WTC11 (cell line): ENCODE data around the gene SPO11. TPM values are rescaled to one million over a fixed set of nuclear protein-coding genes. Genes with fewer than 3 reads are reported as not detected.

Source experiments
- ATAC-seq: fragments of 200-7000 bp; cut with Tn5 transposase; 2 replicates; pipeline ENCODE4 v1.10.0; 2021; ENCODE audit warnings: mild to moderate bottlenecking, moderate library complexity
- CTCF ChIA-PET: fragments of 300-600 bp; sonication (Branson Sonifier 250); formaldehyde crosslinking; loops from one replicate; lab custom pipeline; 2021; ENCODE audit warnings: antibody characterized with exemption; lab: Charles Lee
- POLR2A ChIA-PET: fragments of 350-600 bp; sonication (Branson Sonifier 250); formaldehyde crosslinking; loops from one replicate; lab custom pipeline; 2021; ENCODE audit warnings: antibody characterized with exemption; lab: Charles Lee
- DNase-seq: peaks from one replicate; pipeline ENCODE4 v3.0.0; 2021; ENCODE audit warnings: low spot score
- H3K27ac Mint-ChIP-seq: 2 replicates; pipeline ENCODE4 v1.8.0; 2021; ENCODE audit warnings: mixed read lengths
- H3K27me3 Mint-ChIP-seq: 2 replicates; pipeline ENCODE4 v1.8.0; 2021; ENCODE audit warnings: low read depth, mild to moderate bottlenecking, moderate library complexity, mixed read lengths
- H3K36me3 Mint-ChIP-seq: 2 replicates; pipeline ENCODE4 v1.8.0; 2021; ENCODE audit warnings: mixed read lengths
- H3K4me1 Mint-ChIP-seq: 2 replicates; pipeline ENCODE4 v1.8.0; 2022; ENCODE audit warnings: mixed read lengths
- H3K4me3 Mint-ChIP-seq: 2 replicates; pipeline ENCODE4 v1.8.0; 2021; ENCODE audit warnings: mild to moderate bottlenecking, moderate library complexity, mixed read lengths
- H3K9me3 Mint-ChIP-seq: 2 replicates; pipeline ENCODE4 v1.8.0; 2021; ENCODE audit warnings: mixed read lengths
- ETV6 ChIP-seq: sonication (generic); formaldehyde crosslinking; IDR thresholded peaks from 2 replicates; pipeline ENCODE4 v1.8.1; 2022; ENCODE audit warnings: mild to moderate bottlenecking, missing genetic modification reagents
- JAZF1 ChIP-seq: fragments of 250-450 bp; sonication (Bioruptor Pico); IDR thresholded peaks from 2 replicates; pipeline ENCODE4 v1.9.0; 2021; ENCODE audit warnings: moderate library complexity, mild to moderate bottlenecking, inconsistent platforms
- NFYB ChIP-seq: sonication (generic); formaldehyde crosslinking; conservative IDR thresholded peaks from 2 replicates; pipeline ENCODE4 v1.8.0; 2022; ENCODE audit warnings: low read depth, missing genetic modification reagents
- PRRX2 ChIP-seq: fragments of 250-450 bp; sonication (Bioruptor Pico); IDR thresholded peaks from 2 replicates; pipeline ENCODE4 v1.8.0; 2021; ENCODE audit warnings: mild to moderate bottlenecking
- RELA ChIP-seq: sonication (generic); formaldehyde crosslinking; IDR thresholded peaks from 2 replicates; pipeline ENCODE4 v1.8.1; 2022; ENCODE audit warnings: missing genetic modification reagents, mild to moderate bottlenecking, borderline replicate concordance
- TCF7 ChIP-seq: sonication (generic); formaldehyde crosslinking; IDR thresholded peaks from 2 replicates; pipeline ENCODE4 v1.8.0; 2022; ENCODE audit warnings: mild to moderate bottlenecking, low read depth, missing genetic modification reagents, moderate library complexity
- TEAD1 ChIP-seq: sonication (generic); formaldehyde crosslinking; IDR thresholded peaks from 2 replicates; pipeline ENCODE4 v1.8.0; 2022; ENCODE audit warnings: mild to moderate bottlenecking, missing genetic modification reagents
- TP53 ChIP-seq: sonication (generic); formaldehyde crosslinking; IDR thresholded peaks from 2 replicates; pipeline ENCODE4 v1.8.1; 2023; ENCODE audit warnings: mild to moderate bottlenecking, missing genetic modification reagents
- ZBTB21 ChIP-seq: sonication (generic); formaldehyde crosslinking; IDR thresholded peaks from 2 replicates; pipeline ENCODE4 v1.8.1; 2023; ENCODE audit warnings: mild to moderate bottlenecking, missing genetic modification reagents, borderline replicate concordance
- ZNF138 ChIP-seq: sonication (generic); formaldehyde crosslinking; conservative IDR thresholded peaks from 2 replicates; pipeline ENCODE4 v1.8.1; 2022; ENCODE audit warnings: mild to moderate bottlenecking, moderate library complexity, missing genetic modification reagents
- ZNF416 ChIP-seq: fragments of 250-450 bp; sonication (Bioruptor Pico); IDR thresholded peaks from 2 replicates; pipeline ENCODE4 v1.9.0; 2021; ENCODE audit warnings: mild to moderate bottlenecking, inconsistent platforms
- total RNA-seq: library from RNA; stranded (reverse); gene quantifications from 3 replicates; pipeline ENCODE4 v1.2.3, GENCODE V29; 2021
- TF ChIP-seq, protein P1 (sequence below): sonication (generic); formaldehyde crosslinking; IDR thresholded peaks from 2 replicates; pipeline ENCODE4 v1.8.1; 2022; ENCODE audit warnings: missing genetic modification reagents, borderline replicate concordance
- TF ChIP-seq, protein P2 (sequence below): sonication (generic); formaldehyde crosslinking; IDR thresholded peaks from 2 replicates; pipeline ENCODE4 v1.8.1; 2022; ENCODE audit warnings: low read depth, missing genetic modification reagents, borderline replicate concordance
- TF ChIP-seq, protein P3 (sequence below): sonication (generic); formaldehyde crosslinking; IDR thresholded peaks from 2 replicates; pipeline ENCODE4 v1.8.1; 2022; ENCODE audit warnings: low read depth, mild to moderate bottlenecking, moderate library complexity, missing genetic modification reagents, borderline replicate concordance
- TF ChIP-seq, protein P4 (sequence below): sonication (generic); formaldehyde crosslinking; IDR thresholded peaks from 2 replicates; pipeline ENCODE4 v1.8.0; 2022; ENCODE audit warnings: mild to moderate bottlenecking, missing genetic modification reagents
- TF ChIP-seq, protein P5 (sequence below): sonication (generic); formaldehyde crosslinking; IDR thresholded peaks from 2 replicates; pipeline ENCODE4 v1.8.0; 2023; ENCODE audit warnings: missing genetic modification reagents
- TF ChIP-seq, protein P6 (sequence below): sonication (generic); formaldehyde crosslinking; IDR thresholded peaks from 2 replicates; pipeline ENCODE4 v1.8.0; 2022; ENCODE audit warnings: mild to moderate bottlenecking, missing genetic modification reagents
- TF ChIP-seq, protein P7 (sequence below): sonication (generic); formaldehyde crosslinking; IDR thresholded peaks from 2 replicates; pipeline ENCODE4 v1.8.1; 2023; ENCODE audit warnings: mild to moderate bottlenecking, missing genetic modification reagents
- TF ChIP-seq, protein P8 (sequence below): sonication (generic); formaldehyde crosslinking; IDR thresholded peaks from 2 replicates; pipeline ENCODE4 v1.8.1; 2023; ENCODE audit warnings: mild to moderate bottlenecking, missing genetic modification reagents

SPO11 gene
- total RNA-seq, 1 experiment from 2014 or later: not detected

DNA sequence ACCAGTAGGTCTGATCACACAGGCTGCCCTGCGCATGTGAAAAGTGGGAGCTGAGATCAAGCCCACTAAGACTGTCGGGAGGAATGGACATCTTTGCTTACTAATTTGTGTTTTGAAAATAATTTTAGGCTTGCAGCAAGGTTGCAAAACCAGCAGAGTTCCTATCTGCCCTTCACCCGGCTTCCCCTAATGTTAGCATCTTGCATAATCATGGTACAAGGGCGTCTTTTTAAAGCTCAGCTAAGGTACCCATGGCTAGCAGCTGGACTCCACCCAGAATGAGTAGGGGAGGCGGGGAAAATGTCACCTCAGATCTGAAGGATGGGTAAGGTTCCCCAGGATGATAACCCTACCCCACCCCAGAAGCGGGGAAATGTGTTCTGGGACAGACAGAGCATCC lies 37.9 kb upstream of the SPO11 start (continued):
- TF ChIP-seq, protein P1, sequence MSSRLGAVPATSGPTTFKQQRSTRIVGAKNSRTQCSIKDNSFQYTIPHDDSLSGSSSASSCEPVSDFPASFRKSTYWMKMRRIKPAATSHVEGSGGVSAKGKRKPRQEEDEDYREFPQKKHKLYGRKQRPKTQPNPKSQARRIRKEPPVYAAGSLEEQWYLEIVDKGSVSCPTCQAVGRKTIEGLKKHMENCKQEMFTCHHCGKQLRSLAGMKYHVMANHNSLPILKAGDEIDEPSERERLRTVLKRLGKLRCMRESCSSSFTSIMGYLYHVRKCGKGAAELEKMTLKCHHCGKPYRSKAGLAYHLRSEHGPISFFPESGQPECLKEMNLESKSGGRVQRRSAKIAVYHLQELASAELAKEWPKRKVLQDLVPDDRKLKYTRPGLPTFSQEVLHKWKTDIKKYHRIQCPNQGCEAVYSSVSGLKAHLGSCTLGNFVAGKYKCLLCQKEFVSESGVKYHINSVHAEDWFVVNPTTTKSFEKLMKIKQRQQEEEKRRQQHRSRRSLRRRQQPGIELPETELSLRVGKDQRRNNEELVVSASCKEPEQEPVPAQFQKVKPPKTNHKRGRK (CRISPR knock-in tag): no peak
- no peak for TF ChIP-seq ZNF416 (CRISPR knock-in tag)
- TF ChIP-seq PRRX2 (CRISPR knock-in tag): no peak
- no peak for TF ChIP-seq TP53 (CRISPR knock-in tag)
- TF ChIP-seq, protein P2, sequence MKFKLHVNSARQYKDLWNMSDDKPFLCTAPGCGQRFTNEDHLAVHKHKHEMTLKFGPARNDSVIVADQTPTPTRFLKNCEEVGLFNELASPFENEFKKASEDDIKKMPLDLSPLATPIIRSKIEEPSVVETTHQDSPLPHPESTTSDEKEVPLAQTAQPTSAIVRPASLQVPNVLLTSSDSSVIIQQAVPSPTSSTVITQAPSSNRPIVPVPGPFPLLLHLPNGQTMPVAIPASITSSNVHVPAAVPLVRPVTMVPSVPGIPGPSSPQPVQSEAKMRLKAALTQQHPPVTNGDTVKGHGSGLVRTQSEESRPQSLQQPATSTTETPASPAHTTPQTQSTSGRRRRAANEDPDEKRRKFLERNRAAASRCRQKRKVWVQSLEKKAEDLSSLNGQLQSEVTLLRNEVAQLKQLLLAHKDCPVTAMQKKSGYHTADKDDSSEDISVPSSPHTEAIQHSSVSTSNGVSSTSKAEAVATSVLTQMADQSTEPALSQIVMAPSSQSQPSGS (CRISPR knock-in tag): no peak
- TF ChIP-seq, all 79 proteins: peak for 0

DNA sequence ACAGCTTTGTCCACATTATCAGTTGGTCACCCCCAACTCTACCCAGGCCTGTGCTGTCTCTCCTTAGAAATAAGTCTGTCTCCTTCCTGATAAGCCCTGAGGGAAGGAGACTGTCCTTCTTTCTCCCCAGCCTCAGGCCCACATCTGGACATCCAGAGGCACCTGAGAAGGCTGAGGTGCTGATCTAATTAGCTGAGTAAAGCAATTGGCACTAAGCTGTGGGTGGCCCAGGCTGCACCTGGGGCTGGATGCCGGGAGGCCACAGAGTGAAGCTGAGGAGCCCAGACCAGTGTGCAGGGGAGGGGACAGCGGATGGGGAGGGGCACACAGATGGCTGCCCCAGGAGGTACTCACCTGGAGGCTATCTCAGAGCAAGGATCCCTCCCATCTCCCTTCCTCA lies 37.0 kb upstream of the SPO11 start:
- H3K36me3 Mint-ChIP-seq: no peaks in the 10 kb centered on the region
- CTCF ChIA-PET: interaction anchor here (1.0 to 1.7 kb wide), 3 partner anchors 22 to 40 kb away, joined by 3 to 7 read pairs (median 3); partner anchors contain the start of gene SPO11
- TF ChIP-seq, protein P3, sequence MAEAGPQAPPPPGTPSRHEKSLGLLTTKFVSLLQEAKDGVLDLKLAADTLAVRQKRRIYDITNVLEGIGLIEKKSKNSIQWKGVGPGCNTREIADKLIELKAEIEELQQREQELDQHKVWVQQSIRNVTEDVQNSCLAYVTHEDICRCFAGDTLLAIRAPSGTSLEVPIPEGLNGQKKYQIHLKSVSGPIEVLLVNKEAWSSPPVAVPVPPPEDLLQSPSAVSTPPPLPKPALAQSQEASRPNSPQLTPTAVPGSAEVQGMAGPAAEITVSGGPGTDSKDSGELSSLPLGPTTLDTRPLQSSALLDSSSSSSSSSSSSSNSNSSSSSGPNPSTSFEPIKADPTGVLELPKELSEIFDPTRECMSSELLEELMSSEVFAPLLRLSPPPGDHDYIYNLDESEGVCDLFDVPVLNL (CRISPR knock-in tag): no peak
- TF ChIP-seq, protein P4, sequence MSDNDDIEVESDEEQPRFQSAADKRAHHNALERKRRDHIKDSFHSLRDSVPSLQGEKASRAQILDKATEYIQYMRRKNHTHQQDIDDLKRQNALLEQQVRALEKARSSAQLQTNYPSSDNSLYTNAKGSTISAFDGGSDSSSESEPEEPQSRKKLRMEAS: no peak
- TF ChIP-seq, protein P5, sequence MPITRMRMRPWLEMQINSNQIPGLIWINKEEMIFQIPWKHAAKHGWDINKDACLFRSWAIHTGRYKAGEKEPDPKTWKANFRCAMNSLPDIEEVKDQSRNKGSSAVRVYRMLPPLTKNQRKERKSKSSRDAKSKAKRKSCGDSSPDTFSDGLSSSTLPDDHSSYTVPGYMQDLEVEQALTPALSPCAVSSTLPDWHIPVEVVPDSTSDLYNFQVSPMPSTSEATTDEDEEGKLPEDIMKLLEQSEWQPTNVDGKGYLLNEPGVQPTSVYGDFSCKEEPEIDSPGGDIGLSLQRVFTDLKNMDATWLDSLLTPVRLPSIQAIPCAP: no peak
- TF ChIP-seq JAZF1 (CRISPR knock-in tag) (no peak), ZBTB21 (no peak)
- TF ChIP-seq, protein P6, sequence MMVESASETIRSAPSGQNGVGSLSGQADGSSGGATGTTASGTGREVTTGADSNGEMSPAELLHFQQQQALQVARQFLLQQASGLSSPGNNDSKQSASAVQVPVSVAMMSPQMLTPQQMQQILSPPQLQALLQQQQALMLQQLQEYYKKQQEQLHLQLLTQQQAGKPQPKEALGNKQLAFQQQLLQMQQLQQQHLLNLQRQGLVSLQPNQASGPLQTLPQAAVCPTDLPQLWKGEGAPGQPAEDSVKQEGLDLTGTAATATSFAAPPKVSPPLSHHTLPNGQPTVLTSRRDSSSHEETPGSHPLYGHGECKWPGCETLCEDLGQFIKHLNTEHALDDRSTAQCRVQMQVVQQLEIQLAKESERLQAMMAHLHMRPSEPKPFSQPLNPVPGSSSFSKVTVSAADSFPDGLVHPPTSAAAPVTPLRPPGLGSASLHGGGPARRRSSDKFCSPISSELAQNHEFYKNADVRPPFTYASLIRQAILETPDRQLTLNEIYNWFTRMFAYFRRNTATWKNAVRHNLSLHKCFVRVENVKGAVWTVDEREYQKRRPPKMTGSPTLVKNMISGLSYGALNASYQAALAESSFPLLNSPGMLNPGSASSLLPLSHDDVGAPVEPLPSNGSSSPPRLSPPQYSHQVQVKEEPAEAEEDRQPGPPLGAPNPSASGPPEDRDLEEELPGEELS (CRISPR knock-in tag): no peak
- no peaks in the 10 kb centered on the region for H3K9me3 Mint-ChIP-seq
- DNase-seq (no peak), ATAC-seq (no peak)
- no peak overlapping the region for H3K27ac Mint-ChIP-seq
- H3K4me3 Mint-ChIP-seq: no peak overlapping the region
- H3K27me3 Mint-ChIP-seq: peaks cover 4% of the 10 kb centered on the region
- H3K4me1 Mint-ChIP-seq: peaks cover 41% of the 10 kb centered on the region
- POLR2A ChIA-PET: no interaction called here

DNA sequence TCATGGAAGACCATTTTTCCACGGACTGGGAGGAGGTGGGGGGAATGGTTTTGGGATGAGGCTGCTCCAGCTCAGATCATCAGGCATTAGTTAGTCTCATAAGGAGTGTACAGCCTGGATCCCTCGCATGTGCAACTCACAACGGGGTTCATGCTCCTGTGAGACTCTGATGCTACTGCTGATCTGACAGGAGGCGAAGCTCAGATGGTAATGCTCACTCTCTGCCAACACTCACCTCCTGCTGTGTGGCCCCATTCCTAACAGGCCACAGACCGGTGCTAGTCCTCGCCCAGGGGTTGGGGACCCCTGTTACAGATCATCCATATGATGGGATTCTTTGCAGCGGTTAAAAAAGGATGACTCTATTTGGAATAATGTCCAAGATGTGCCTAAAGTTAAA lies 35.6 kb upstream of the SPO11 start:
- Mint-ChIP-seq H3K36me3 (no peaks in the 10 kb centered on the region), H3K9me3 (no peaks in the 10 kb centered on the region), H3K27me3 (peaks cover 4% of the 10 kb centered on the region), H3K27ac (no peak overlapping the region), H3K4me3 (no peak overlapping the region), H3K4me1 (peaks cover 29% of the 10 kb centered on the region)
- no peak for ATAC-seq
- CTCF ChIA-PET: interaction anchor here (1.0 to 1.4 kb wide), 3 partner anchors 35 to 202 kb away, joined by 3 to 6 read pairs (median 4); partner anchors contain the start of gene SPO11
- POLR2A ChIA-PET: no interaction called here
- DNase-seq: no peak
- TF ChIP-seq TCF7 (CRISPR knock-in tag) (no peak), ZNF138 (CRISPR knock-in tag) (no peak), NFYB (CRISPR knock-in tag) (no peak), ETV6 (CRISPR knock-in tag) (no peak), TEAD1 (no peak), RELA (CRISPR knock-in tag) (no peak)
- TF ChIP-seq, protein P5: no peak
- TF ChIP-seq, protein P7, sequence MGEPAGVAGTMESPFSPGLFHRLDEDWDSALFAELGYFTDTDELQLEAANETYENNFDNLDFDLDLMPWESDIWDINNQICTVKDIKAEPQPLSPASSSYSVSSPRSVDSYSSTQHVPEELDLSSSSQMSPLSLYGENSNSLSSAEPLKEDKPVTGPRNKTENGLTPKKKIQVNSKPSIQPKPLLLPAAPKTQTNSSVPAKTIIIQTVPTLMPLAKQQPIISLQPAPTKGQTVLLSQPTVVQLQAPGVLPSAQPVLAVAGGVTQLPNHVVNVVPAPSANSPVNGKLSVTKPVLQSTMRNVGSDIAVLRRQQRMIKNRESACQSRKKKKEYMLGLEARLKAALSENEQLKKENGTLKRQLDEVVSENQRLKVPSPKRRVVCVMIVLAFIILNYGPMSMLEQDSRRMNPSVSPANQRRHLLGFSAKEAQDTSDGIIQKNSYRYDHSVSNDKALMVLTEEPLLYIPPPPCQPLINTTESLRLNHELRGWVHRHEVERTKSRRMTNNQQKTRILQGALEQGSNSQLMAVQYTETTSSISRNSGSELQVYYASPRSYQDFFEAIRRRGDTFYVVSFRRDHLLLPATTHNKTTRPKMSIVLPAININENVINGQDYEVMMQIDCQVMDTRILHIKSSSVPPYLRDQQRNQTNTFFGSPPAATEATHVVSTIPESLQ (CRISPR knock-in tag): no peak
- TF ChIP-seq, protein P2 (CRISPR knock-in tag): no peak
- TF ChIP-seq, protein P8, sequence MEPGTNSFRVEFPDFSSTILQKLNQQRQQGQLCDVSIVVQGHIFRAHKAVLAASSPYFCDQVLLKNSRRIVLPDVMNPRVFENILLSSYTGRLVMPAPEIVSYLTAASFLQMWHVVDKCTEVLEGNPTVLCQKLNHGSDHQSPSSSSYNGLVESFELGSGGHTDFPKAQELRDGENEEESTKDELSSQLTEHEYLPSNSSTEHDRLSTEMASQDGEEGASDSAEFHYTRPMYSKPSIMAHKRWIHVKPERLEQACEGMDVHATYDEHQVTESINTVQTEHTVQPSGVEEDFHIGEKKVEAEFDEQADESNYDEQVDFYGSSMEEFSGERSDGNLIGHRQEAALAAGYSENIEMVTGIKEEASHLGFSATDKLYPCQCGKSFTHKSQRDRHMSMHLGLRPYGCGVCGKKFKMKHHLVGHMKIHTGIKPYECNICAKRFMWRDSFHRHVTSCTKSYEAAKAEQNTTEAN (CRISPR knock-in tag): no peak
